GM12891 (cell line): ENCODE measurements around the gene CTAGE4.
"Not testable (repeated sequence)": the region's sequence is repeated elsewhere in the genome, so short reads cannot be mapped to it uniquely, and the experiment has no call there.

ENCODE experiments used
- POLR2A ChIP-seq: IDR thresholded peaks from 2 replicates; pipeline ENCODE4 v1.6.1; 2011; ENCODE audit warnings: low read depth, low read length, control low read depth
- POLR2AphosphoS5 ChIP-seq: IDR thresholded peaks from 2 replicates; pipeline ENCODE4 v1.6.1; 2011; ENCODE audit warnings: low read depth, low read length, control low read depth
- POU2F2 ChIP-seq: IDR thresholded peaks from 2 replicates; pipeline ENCODE4 v1.6.1; 2011; ENCODE audit warnings: low read depth, mild to moderate bottlenecking, control low read depth, low read length, moderate library complexity
- TAF1 ChIP-seq: IDR thresholded peaks from 2 replicates; pipeline ENCODE4 v1.6.1; 2011; ENCODE audit warnings: low read depth, low read length, control low read depth

DNA sequence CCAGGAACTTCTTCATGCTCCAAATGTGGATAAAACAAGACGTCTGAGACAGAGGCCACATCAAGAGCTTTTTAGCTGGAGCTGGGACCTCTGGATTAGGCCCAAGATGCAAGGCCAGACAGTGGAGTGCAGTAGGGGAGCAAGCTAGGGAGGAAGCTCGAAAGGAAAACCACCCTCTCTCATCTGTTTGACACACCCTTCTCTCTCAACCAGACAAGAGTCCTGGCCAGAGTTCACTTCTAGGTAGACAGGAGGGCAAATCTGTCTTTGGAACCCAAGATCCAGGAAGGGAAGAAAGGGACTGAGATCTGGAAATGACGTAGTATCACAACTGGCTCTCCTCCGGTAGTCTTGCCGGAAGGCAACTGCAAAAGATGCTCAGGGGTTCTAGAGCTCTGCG, 11.2 kb downstream of the CTAGE4 start:
- TF ChIP-seq POLR2AphosphoS5, POLR2A, TAF1, POU2F2: not testable (repeated sequence)
